A549 treated with CORT108297 at 1 μM for 4 hours (cell line): Measurements from ENCODE around the gene LMLN. TPM values are rescaled to one million over a fixed set of nuclear protein-coding genes. Genes with fewer than 3 reads are reported as not detected.

Experiments used
- total RNA-seq: library from RNA; stranded (reverse); fragments of 200-300 nt; extraction: Qiagen RNA extraction; gene quantifications from 5 replicates; pipeline ENCODE4 v1.2.3, GENCODE V29; 2022

LMLN gene, protein sequence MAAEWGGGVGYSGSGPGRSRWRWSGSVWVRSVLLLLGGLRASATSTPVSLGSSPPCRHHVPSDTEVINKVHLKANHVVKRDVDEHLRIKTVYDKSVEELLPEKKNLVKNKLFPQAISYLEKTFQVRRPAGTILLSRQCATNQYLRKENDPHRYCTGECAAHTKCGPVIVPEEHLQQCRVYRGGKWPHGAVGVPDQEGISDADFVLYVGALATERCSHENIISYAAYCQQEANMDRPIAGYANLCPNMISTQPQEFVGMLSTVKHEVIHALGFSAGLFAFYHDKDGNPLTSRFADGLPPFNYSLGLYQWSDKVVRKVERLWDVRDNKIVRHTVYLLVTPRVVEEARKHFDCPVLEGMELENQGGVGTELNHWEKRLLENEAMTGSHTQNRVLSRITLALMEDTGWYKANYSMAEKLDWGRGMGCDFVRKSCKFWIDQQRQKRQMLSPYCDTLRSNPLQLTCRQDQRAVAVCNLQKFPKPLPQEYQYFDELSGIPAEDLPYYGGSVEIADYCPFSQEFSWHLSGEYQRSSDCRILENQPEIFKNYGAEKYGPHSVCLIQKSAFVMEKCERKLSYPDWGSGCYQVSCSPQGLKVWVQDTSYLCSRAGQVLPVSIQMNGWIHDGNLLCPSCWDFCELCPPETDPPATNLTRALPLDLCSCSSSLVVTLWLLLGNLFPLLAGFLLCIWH
- total RNA-seq: 1.8 to 2.7 TPM (median 2.5 TPM) in 5 replicates

GRCh38 chr3:197959891-197960693 is at the start of gene LMLN:
Gene LMLN, plus strand, starts transcription at chr3:197960217. Its CDS starts 29 bp downstream, at chr3:197960246.

GRCh38 chr3:197949778-197950676 is 10.0 kb upstream of the LMLN start, which contains the start of gene RPL35A:
Gene RPL35A, plus strand, starts transcription at chr3:197950190. Its CDS starts 778 bp downstream, at chr3:197950968.

Other genes with a start within 250 kb of the LMLN start
- gene RUBCN, start 223.3 kb upstream of the LMLN start, total RNA-seq: 7.0 to 10.3 TPM (median 9.1 TPM) in 5 replicates
- gene FYTTD1, start 210.3 kb upstream of the LMLN start, total RNA-seq: 20.9 to 31.7 TPM (median 28.3 TPM) in 5 replicates
- gene LRCH3, start 169.0 kb upstream of the LMLN start, total RNA-seq: 14.0 to 17.2 TPM (median 15.5 TPM) in 5 replicates
- gene RPL35A, start 10.0 kb upstream of the LMLN start, total RNA-seq: 1,019 to 1,173 TPM (median 1,030 TPM) in 5 replicates